T-helper 1 cell treated with Interleukin-12 subunit alpha and Interleukin-12 subunit beta and Interleukin-4 antibody, amounts not matched to agents 30 ng/mL and 1 ng/mL, for 36 hours (primary cell): ENCODE measurements around the gene CDKAL1. TPM values are rescaled to one million over a fixed set of nuclear protein-coding genes. Genes with fewer than 3 reads are reported as not detected.
"Not testable (repeated sequence)": the region's sequence is repeated elsewhere in the genome, so short reads cannot be mapped to it uniquely, and the experiment has no call there.

Source experiments
- intact Hi-C: fragments of 100-400 bp; cut with micrococcal nuclease; formaldehyde crosslinking; loops from one replicate; pipeline ENCODE4 v1.15.1; 2024
- total RNA-seq: library from RNA; stranded (reverse); gene quantifications from 2 replicates; pipeline ENCODE4 v1.2.3, GENCODE V29; 2022

The CDKAL1 gene
- total RNA-seq, 1 donor from 2014 or later = 30.6 TPM

DNA sequence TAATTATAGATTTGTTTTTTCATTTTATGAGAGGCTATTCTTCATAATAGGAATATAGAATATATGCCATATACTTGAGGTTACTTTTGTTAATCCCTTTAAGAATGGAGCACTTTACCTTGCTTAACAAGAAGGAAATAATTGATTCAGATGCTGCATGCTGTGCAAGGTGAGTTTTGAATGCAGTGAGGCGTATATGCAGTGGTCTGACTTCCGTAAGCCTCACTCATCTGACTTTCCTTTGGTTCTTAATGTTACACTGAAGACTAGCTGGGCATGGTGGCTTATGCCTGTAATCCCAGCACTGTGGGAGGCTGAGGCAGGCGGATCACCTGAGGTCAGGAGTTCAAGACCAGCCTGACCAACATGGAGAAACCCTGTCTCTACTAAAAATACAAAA, 191.0 kb downstream of the CDKAL1 start:
- intact Hi-C loops = not testable (repeated sequence)

GRCh38 chr6:20729086-20729485, 194.8 kb downstream of the CDKAL1 start:
- intact Hi-C loops = no loop called here

DNA sequence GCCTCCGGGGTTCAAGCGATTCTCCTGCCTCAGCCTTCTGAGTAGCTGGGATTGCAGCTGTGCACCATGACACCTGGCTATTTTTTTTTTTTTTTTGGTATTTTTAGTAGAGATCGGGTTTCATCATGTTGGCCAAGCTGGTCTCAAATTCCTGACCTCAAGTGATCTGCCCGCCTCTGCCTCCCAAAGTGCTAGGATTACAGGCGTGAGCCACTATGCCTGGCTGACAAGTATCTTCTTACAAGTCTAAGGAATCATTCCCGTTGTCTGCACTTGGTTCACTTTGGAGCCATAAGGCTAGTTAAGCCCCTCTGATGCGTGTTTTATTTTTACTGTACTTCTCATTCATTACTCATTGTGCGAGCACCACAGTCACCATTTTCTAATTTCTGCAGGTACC, 198.1 kb downstream of the CDKAL1 start:
- intact Hi-C loops = not testable (repeated sequence)

GRCh38 chr6:20732896-20733295, 198.6 kb downstream of the CDKAL1 start:
- intact Hi-C loops = no loop called here

GRCh38 chr6:20737912-20738311, 203.7 kb downstream of the CDKAL1 start:
- intact Hi-C loops = no loop called here

GRCh38 chr6:20740088-20740487, 205.8 kb downstream of the CDKAL1 start:
- intact Hi-C loops = no loop called here

- intact Hi-C loops = no loop called here
Measured at GRCh38 chr6:20740727-20741126, 206.5 kb downstream of the CDKAL1 start.

- intact Hi-C loops = no loop called here
Measured at GRCh38 chr6:20741490-20741889, 207.2 kb downstream of the CDKAL1 start.

- intact Hi-C loops = no loop called here
Measured at GRCh38 chr6:20744911-20745557, 210.8 kb downstream of the CDKAL1 start.

GRCh38 chr6:20746024-20746423, 211.8 kb downstream of the CDKAL1 start:
- intact Hi-C loops = no loop called here

- intact Hi-C loops = no loop called here
Measured at GRCh38 chr6:20746805-20747558, 212.7 kb downstream of the CDKAL1 start.

DNA sequence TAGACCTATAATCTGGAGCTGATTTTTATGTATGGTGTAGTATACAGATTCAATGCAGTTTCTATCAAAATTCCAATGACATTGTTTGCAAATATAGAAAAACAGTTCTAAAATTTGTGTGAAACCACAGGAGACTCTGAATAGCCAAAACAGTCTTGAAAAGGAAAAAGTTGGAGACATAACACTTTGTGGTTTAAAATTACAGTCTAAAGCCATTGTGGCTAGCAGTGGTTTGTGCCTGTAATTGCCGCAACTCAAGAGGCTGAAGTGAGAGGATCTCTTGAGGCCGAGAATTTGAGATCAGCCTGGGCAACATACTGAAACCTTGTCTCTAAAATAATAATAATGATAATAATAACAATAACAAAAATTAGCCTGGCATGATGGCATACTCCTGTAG, 213.7 kb downstream of the CDKAL1 start:
- intact Hi-C loops = loop anchor here (2.0 kb wide), 1 partner anchor 59 kb away; no protein-coding TSS in a partner anchor

DNA sequence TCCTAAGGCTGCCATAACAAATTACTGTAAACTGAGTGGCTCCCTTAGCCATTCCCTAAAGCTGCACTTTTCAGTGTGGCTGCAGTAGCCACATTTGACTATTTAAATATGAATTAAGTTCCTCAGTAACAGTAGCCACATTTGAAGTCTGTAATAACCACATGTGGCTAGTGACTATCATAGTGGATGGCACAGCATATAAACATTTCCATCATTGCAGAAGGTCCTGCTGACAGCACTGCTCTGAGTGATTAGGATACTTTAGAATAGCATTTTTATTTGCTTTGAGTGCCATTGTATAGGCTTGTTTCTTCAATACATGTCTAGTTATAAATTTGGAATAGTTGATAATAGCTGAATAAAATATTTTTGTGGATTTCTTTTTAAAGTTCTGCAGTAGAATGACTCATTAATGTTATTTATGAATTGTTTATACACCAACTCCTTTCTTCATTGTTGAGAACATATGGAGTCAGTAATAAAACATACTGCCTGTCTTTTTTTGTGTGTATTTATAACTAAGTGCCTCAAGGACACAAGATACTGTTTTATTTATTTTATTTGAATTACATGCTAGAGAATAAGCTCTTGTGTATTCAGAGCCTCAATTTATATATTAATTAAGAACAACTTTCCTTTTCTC, 217.2 kb downstream of the CDKAL1 start:
- intact Hi-C loops = no loop called here

DNA sequence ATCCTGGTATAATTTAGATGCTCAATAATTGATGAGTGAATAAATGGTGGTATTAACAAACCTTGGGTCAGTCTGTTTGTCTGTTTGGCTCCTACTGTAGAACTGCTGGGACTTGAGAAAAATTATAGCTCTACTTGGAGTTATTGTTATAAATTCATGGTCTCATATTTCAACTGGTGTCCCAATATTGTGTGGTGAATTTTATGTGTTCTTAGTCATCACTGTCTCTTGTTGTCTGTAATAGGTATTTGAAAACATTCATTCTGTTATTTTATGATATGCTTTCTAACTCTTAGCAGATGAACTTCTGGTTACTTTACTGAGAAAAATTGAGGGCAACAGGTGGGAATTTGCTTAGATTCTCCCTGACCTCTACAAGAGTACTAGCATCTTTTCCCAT, 221.4 kb downstream of the CDKAL1 start:
- intact Hi-C loops = no loop called here

DNA sequence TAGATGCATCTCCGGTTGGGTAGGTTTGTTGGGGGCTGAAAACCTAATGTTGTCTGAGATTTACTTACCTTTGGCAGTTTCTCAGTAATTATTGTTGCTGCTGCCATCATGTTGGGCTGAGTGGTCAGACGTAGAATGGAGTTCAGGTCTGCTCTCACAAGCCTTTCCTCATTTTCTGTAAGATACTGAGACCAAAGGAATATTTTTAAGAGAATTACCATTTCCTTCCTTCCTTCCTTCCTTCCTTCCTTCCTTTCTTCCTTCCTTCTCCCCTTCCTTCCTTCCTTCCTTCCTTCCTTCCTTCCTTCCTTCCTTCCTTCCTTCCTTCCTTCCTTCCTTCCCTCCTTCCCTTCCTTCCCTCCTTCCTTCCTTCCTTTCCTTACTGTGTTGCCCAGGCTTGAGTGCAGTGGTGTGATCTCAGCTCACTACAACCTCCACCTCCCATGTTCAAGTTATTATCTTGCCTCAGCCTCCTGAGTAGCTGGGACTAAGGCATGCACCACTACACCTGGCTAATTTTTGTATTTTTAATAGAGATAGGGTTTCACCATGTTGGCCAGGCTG, 222.4 kb downstream of the CDKAL1 start:
- intact Hi-C loops = not testable (repeated sequence)

DNA sequence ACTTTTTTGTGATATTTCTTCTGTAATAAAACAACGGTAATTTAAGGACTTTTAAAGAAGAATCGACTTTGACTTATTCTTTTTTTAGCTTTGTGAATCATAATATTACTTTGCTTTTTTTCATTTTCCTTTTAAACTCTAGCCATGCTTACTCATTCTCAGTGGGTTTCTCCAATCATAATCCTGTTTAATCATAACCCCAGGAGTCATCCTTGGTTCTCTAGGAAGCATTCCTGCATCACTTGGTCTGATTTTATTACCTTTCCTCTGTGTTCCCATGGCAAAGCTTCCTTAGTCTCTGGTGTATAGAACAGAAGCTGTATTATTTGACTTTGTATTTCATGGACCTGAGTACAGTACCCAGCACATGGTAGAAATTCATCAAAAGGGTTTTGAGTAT, 223.5 kb downstream of the CDKAL1 start:
- intact Hi-C loops = no loop called here

- intact Hi-C loops = no loop called here
Measured at GRCh38 chr6:20763296-20763695, 229.0 kb downstream of the CDKAL1 start.

- intact Hi-C loops = no loop called here
Measured at GRCh38 chr6:20769631-20770030, 235.4 kb downstream of the CDKAL1 start.

DNA sequence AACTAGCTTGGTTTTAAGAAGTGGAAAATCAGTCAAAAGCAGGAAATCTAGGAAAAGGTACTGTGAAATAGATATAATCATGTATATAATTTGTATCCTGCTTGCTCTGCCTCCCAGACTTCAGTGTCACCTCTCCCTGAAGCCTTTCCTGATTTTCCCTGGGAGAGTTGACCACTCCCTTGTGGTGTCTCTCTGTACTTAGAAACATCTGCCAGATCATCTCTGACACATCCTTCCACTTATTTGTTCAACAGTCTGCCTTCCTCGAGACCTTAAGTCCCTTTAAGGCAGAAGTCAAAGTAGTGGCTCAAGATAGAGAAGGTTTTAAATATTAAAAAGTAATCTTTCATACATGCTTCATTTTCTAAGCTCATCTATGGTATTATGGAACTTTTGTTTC, 236.5 kb downstream of the CDKAL1 start:
- intact Hi-C loops = no loop called here

- intact Hi-C loops = no loop called here
Measured at GRCh38 chr6:20771409-20771808, 237.2 kb downstream of the CDKAL1 start.

DNA sequence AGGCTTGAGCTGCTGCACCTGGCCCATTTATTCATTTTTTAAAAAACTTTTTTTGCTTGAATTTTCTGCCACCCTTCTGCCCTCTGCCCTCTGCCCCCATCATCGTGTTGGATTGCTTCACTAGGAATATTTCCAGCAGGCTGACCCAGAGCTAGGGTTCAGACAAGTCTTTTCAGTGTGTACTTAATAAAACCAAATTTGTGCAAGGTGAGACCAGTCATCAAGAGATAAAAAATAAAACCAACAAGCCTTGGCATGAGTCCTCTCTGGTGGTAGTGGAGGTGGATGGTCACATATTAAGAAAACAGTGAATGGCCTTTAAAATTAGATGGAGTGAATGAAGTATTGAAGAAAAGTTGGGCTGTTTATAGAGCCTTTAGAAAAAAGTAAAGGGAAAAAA, 239.6 kb downstream of the CDKAL1 start:
- intact Hi-C loops = no loop called here

- intact Hi-C loops = no loop called here
Measured at GRCh38 chr6:20775981-20776380, 241.7 kb downstream of the CDKAL1 start.
